HCT116 (cell line): ENCODE data around the gene PDE8A. TPM values are rescaled to one million over a fixed set of nuclear protein-coding genes. Genes with fewer than 3 reads are reported as not detected.

ENCODE experiments used
- ATAC-seq: fragments of 200-7000 bp; cut with Tn5 transposase; 2 replicates; pipeline ENCODE4 v1.9.1; 2020; ENCODE audit warnings: mild to moderate bottlenecking, moderate library complexity
- BruUV-seq: library from RNA; stranded (reverse); fragments of 400-500 nt; replicated peaks from 2 replicates; lab custom pipeline; 2021; lab: Mats Ljungman, UMichigan
- CTCF ChIA-PET: fragments of 300-600 bp; sonication (Branson Sonifier 250); formaldehyde crosslinking; loops from one replicate; lab custom pipeline; 2021; ENCODE audit warnings: antibody characterized with exemption; lab: Charles Lee
- POLR2A ChIA-PET: fragments of 300-600, 350-600 bp; sonication (Branson Sonifier 250); formaldehyde crosslinking; loops from one replicate; lab custom pipeline; 2021; ENCODE audit warnings: antibody characterized with exemption; lab: Charles Lee
- RAD21 ChIA-PET, 2 experiments: fragments of 300-600 bp; sonication (Branson Sonifier 250); formaldehyde crosslinking; loops; one replicate each; lab custom pipeline; 2023; ENCODE audit warnings: low total read pairs in 2 of 2; ENCODE audit not compliant: uncharacterized antibody in 2 of 2, unreplicated experiment in 2 of 2, low non-redundant PET in 1 of 2; lab: Charles Lee
- DNase-seq: peaks from one replicate; pipeline ENCODE4 v3.0.0-alpha.2; 2010; ENCODE audit warnings: low read depth, low spot score
- H2AFZ ChIP-seq: fragments of 200-600 bp; shearing (Covaris generic), sonication (generic); 2 replicates; pipeline ENCODE4 v1.6.1; 2017; ENCODE audit warnings: low read depth, mixed run types, mixed read lengths, antibody characterized with exemption, low read length; ENCODE audit not compliant: poor library complexity, severe bottlenecking
- H3K27ac ChIP-seq: 2 replicates; pipeline ENCODE4 v1.5.1; 2012; ENCODE audit warnings: low read depth, low read length
- H3K27me3 ChIP-seq: fragments of 200-600 bp; sonication (generic); 2 replicates; pipeline ENCODE4 v1.6.1; 2016; ENCODE audit warnings: mixed run types, low read length, mixed read lengths; ENCODE audit not compliant: insufficient read depth
- H3K36me3 ChIP-seq, 2 experiments: fragments of 200-500 bp in 1 of 2; fragments of 200-600 bp in 1 of 2; sonication (Bioruptor generic) in 1 of 2; sonication (generic) in 1 of 2; 2 replicates each; pipeline versions ENCODE4 v1.5.1 to v1.6.1; 2014 to 2016; ENCODE audit warnings: low read length in 2 of 2, inconsistent platforms in 1 of 2, mixed read lengths in 1 of 2, mixed run types in 1 of 2; ENCODE audit not compliant: insufficient read depth in 2 of 2, control insufficient read depth in 1 of 2
- H3K4me1 ChIP-seq, 2 experiments: fragments of 200-600 bp in 1 of 2; sonication (generic) in 1 of 2; 2 replicates each; pipeline versions ENCODE4 v1.5.1 to v1.6.1; 2012 to 2017; ENCODE audit warnings: low read length in 2 of 2, inconsistent platforms in 1 of 2, mild to moderate bottlenecking in 1 of 2, mixed read lengths in 1 of 2, mixed run types in 1 of 2, moderate library complexity in 1 of 2; ENCODE audit not compliant: insufficient read depth in 2 of 2, control insufficient read depth in 1 of 2
- H3K4me2 ChIP-seq: fragments of 200-600 bp; sonication (generic); 2 replicates; pipeline ENCODE4 v1.6.1; 2017; ENCODE audit warnings: mixed run types, low read length, mixed read lengths
- H3K4me3 ChIP-seq, 2 experiments: fragments of 200-600 bp in 1 of 2; sonication (generic) in 1 of 2; replicated peaks in 1 of 2; 2 replicates each; pipeline ENCODE4 v1.5.1; 2011 to 2016; ENCODE audit warnings: low read length in 2 of 2, control low read depth in 1 of 2, low read depth in 1 of 2, mild to moderate bottlenecking in 1 of 2, mixed read lengths in 1 of 2, mixed run types in 1 of 2
- H3K79me2 ChIP-seq: fragments of 200-600 bp; sonication (generic); 2 replicates; pipeline ENCODE4 v1.6.1; 2017; ENCODE audit warnings: mild to moderate bottlenecking, mixed run types, low read length, moderate library complexity, mixed read lengths; ENCODE audit not compliant: insufficient read depth
- H3K9ac ChIP-seq: fragments of 200-600 bp; sonication (generic); 2 replicates; pipeline ENCODE4 v1.6.1; 2016; ENCODE audit warnings: low read length, mixed read lengths
- H3K9me2 ChIP-seq: fragments of 200-600 bp; sonication (generic), shearing (Covaris generic); 2 replicates; pipeline ENCODE4 v1.6.1; 2017; ENCODE audit warnings: mixed run types, mild to moderate bottlenecking, moderate library complexity; ENCODE audit not compliant: insufficient read depth
- H3K9me3 ChIP-seq, 2 experiments: fragments of 200-500 bp in 1 of 2; fragments of 200-600 bp in 1 of 2; sonication (Bioruptor generic) in 1 of 2; sonication (generic) in 1 of 2; 2 replicates each; pipeline ENCODE4 v1.6.1; 2014 to 2017; ENCODE audit warnings: low read length in 2 of 2, mixed read lengths in 2 of 2, inconsistent platforms in 1 of 2, low read depth in 1 of 2, mild to moderate bottlenecking in 1 of 2, mixed run types in 1 of 2, moderate library complexity in 1 of 2; ENCODE audit not compliant: control insufficient read depth in 1 of 2, insufficient read depth in 1 of 2
- H4K20me1 ChIP-seq: fragments of 200-600 bp; sonication (generic), shearing (Covaris generic); 2 replicates; pipeline ENCODE4 v1.6.1; 2017; ENCODE audit warnings: mixed run types, mild to moderate bottlenecking, moderate library complexity; ENCODE audit not compliant: insufficient read depth
- CEBPB ChIP-seq: IDR thresholded peaks from 2 replicates; pipeline ENCODE4 v1.6.1; 2012; ENCODE audit warnings: low read depth
- EZH2 ChIP-seq: fragments of 200-600 bp; sonication (generic); IDR thresholded peaks from 2 replicates; pipeline ENCODE4 v1.6.1; 2017; ENCODE audit warnings: antibody characterized with exemption, mixed run types
- REST ChIP-seq: IDR thresholded peaks from 2 replicates; pipeline ENCODE4 v1.6.1; 2012; ENCODE audit warnings: low read depth
- ZBTB33 ChIP-seq: IDR thresholded peaks from 2 replicates; pipeline ENCODE4 v1.6.1; 2011; ENCODE audit warnings: mild to moderate bottlenecking, low read length, moderate library complexity; ENCODE audit not compliant: insufficient replicate concordance; ENCODE audit errors: extremely low read depth
- ZFX ChIP-seq: fragments of 450-650 bp; IDR thresholded peaks from 2 replicates; pipeline ENCODE4 v1.6.1; 2017
- intact Hi-C: fragments of 100-400 bp; cut with micrococcal nuclease; formaldehyde crosslinking; loops from 2 replicates; pipeline ENCODE4 v1.10.0; 2022
- total RNA-seq: library from RNA; stranded (reverse); gene quantifications from one replicate; pipeline ENCODE4 v1.2.1, GENCODE V29; 2021; ENCODE audit not compliant: unreplicated experiment

Gene PDE8A
- total RNA-seq, 1 experiment from 2014 or later: 37.8 TPM

GRCh38 chr15:84962955-84963354, 18.7 kb upstream of the PDE8A start:
- BruUV-seq: no TSS peak
- DNase-seq (no peak), ATAC-seq (no peak)
- Histone ChIP-seq H3K27ac (no peak overlapping the region), H3K36me3 (no peaks in the 10 kb centered on the region), H3K4me1 (no peaks in the 10 kb centered on the region), H3K79me2 (no peaks in the 10 kb centered on the region), H4K20me1 (no peaks in the 10 kb centered on the region), H3K27me3 (no peaks in the 10 kb centered on the region), H3K4me3 (no peak overlapping the region), H2AFZ (no peak overlapping the region), H3K4me2 (no peak overlapping the region), H3K9me2 (no peaks in the 10 kb centered on the region), H3K9me3 (no peaks in the 10 kb centered on the region), H3K9ac (no peak overlapping the region)
- intact Hi-C loops: no loop called here
- ChIA-PET RAD21 (no interaction called here), POLR2A (no interaction called here), CTCF (no interaction called here)
- no peak for TF ChIP-seq ZFX
- no peak for TF ChIP-seq CEBPB
- TF ChIP-seq EZH2: no peak
- no peak for TF ChIP-seq ZBTB33
- no peak for TF ChIP-seq REST
